Right lobe of liver (tissue), 6 donors: ENCODE data around the gene SH3BGRL2. TPM values are rescaled to one million over a fixed set of nuclear protein-coding genes. Genes with fewer than 3 reads are reported as not detected.
"Not testable (repeated sequence)": the region's sequence is repeated elsewhere in the genome, so short reads cannot be mapped to it uniquely, and the experiment has no call there.

Experiments
- ATAC-seq, 4 donors: fragments of 200-7000 bp; cut with Tn5 transposase; one replicate each; pipeline ENCODE4 v1.9.1; 2020; ENCODE audit warnings: mild to moderate bottlenecking in 4 of 4, moderate library complexity in 4 of 4
- DNase-seq, 3 donors: peaks; one replicate each; pipeline ENCODE4 v3.0.0-alpha.2; 2020
- H3K27ac ChIP-seq, 3 donors: fragments of 200-600 bp; one replicate each; pipeline ENCODE4 v1.8.0; 2022
- H3K27me3 ChIP-seq, 2 donors: fragments of 200-600 bp; one replicate each; pipeline ENCODE4 v1.8.0; 2022
- H3K36me3 ChIP-seq, 4 donors: fragments of 200-600 bp; sonication (generic) in 1 of 4; one replicate each; pipeline versions ENCODE4 v1.5.1 to v1.8.0; 2017 to 2022; ENCODE audit warnings: control low read depth in 1 of 4
- H3K4me1 ChIP-seq, 4 donors: fragments of 200-600 bp; sonication (generic) in 1 of 4; one replicate each; pipeline versions ENCODE4 v1.5.1 to v1.8.0; 2017 to 2022; ENCODE audit warnings: control low read depth in 1 of 4
- H3K4me3 ChIP-seq, 3 donors: fragments of 200-600 bp; one replicate each; pipeline ENCODE4 v1.8.0; 2022
- H3K9me3 ChIP-seq, 4 donors: fragments of 200-600 bp; sonication (generic) in 1 of 4; one replicate each; pipeline versions ENCODE4 v1.5.1 to v1.8.0; 2017 to 2022; ENCODE audit warnings: control low read depth in 1 of 4
- CTCF ChIP-seq, 4 donors: fragments of 200-600 bp in 3 of 4; fragments of 450-650 bp in 1 of 4; IDR thresholded peaks; one replicate each; pipeline versions ENCODE4 v1.5.1 to v1.8.0; 2016 to 2022; ENCODE audit warnings: antibody characterized with exemption in 4 of 4, mild to moderate bottlenecking in 2 of 4
- POLR2A ChIP-seq: fragments of 450-650 bp; IDR thresholded peaks from one replicate; pipeline ENCODE4 v1.6.1; 2017; ENCODE audit warnings: antibody characterized with exemption, mild to moderate bottlenecking
- WGBS: methylation state at CpG from one replicate; pipeline ENCODE4 v1.1.6; 2018; ENCODE audit warnings: low coverage, low lambda C conversion rate; ENCODE audit not compliant: insufficient coverage; ENCODE audit errors: missing lambda C conversion rate; 5-methylcytosine and 5-hydroxymethylcytosine counted together
- intact Hi-C, 2 donors: fragments of 100-400 bp; cut with DNase I; formaldehyde crosslinking; loops; one replicate each; pipeline versions ENCODE4 v1.11.2 to v1.14.1; 2022
- total RNA-seq, 6 experiments: library from RNA; depleted of rRNA in 2 of 6; stranded (reverse); fragments of >200 nt in 2 of 6; fragmentation: NEBNext Ultra II Directional in 3 of 6; extraction: Animal tissue kit (Norgen Biotek cat#: 25700) in 3 of 6; gene quantifications; one replicate each; pipeline versions ENCODE4 v1.1.0 to v1.2.4, GENCODE V29; 2016 to 2023
- donor health status: DM: no; HTN: yes; CAD: no.
- donor health status: DM: no; HTN: no; CAD: no.
- donor health status: DM: no; HTN: no; CAD: no.
- donor health status: DM: no; HTN: yes; CAD: no.
- donor health status: DM: no; HTN: yes; CAD: no.

The SH3BGRL2 gene
- total RNA-seq, 6 experiments from 2014 or later, result 15.0 to 66.0 (median 39.5) TPM

GRCh38 chr6:79733388-79733787 is 102.3 kb downstream of the SH3BGRL2 start:
- Histone ChIP-seq H3K27me3 (no peaks in the 10 kb centered on the region), H3K9me3 (no peaks in the 10 kb centered on the region), H3K36me3 (no peaks in the 10 kb centered on the region), H3K27ac (no peak overlapping the region), H3K4me1 (no peaks in the 10 kb centered on the region), H3K4me3 (no peak overlapping the region)
- no peak for TF ChIP-seq POLR2A
- no peak for TF ChIP-seq CTCF (IDR thresholded peaks at IDR 0.05)
- DNase-seq, result no peak
- intact Hi-C loops, result no loop called here
- no peak for ATAC-seq
- WGBS, result 87% methylated on average over 4 of the region's 4 CpGs

- Histone ChIP-seq H3K27ac (no peak overlapping the region), H3K4me3 (no peak overlapping the region), H3K4me1 (no peaks in the 10 kb centered on the region), H3K9me3 (no peaks in the 10 kb centered on the region), H3K27me3 (no peaks in the 10 kb centered on the region), H3K36me3 (no peaks in the 10 kb centered on the region)
- DNase-seq (no peak), ATAC-seq (no peak)
- TF ChIP-seq CTCF (IDR thresholded peaks at IDR 0.05) (no peak), POLR2A (no peak)
- intact Hi-C loops, result no loop called here
- WGBS, result 85% methylated on average over 4 of the region's 8 CpGs
Measured at GRCh38 chr6:79734374-79734773, 103.2 kb downstream of the SH3BGRL2 start.

GRCh38 chr6:79735183-79735582 is 104.1 kb downstream of the SH3BGRL2 start:
- H3K27ac ChIP-seq, result no peak overlapping the region
- no peaks in the 10 kb centered on the region for H3K27me3 ChIP-seq
- ATAC-seq (peak; percentile 50 to 69 (median 63)), DNase-seq (no peak)
- H3K9me3 ChIP-seq, result no peaks in the 10 kb centered on the region
- TF ChIP-seq CTCF (IDR thresholded peaks at IDR 0.05) (no peak), POLR2A (no peak)
- no peaks in the 10 kb centered on the region for H3K36me3 ChIP-seq
- WGBS, result 42% methylated on average over 5 of the region's 5 CpGs
- H3K4me3 ChIP-seq, result peak overlapping the region in 2 of 3 donors; percentile 4 to 36
- H3K4me1 ChIP-seq, result no peaks in the 10 kb centered on the region
- intact Hi-C loops, result no loop called here

- H3K4me3 ChIP-seq, result no peak overlapping the region
- 63% methylated on average over 8 of the region's 8 CpGs for WGBS
- DNase-seq (no peak), ATAC-seq (no peak)
- TF ChIP-seq CTCF (IDR thresholded peaks at IDR 0.05) (no peak), POLR2A (no peak)
- no peak overlapping the region for H3K27ac ChIP-seq
- intact Hi-C loops, result no loop called here
- no peaks in the 10 kb centered on the region for H3K36me3 ChIP-seq
- no peaks in the 10 kb centered on the region for H3K9me3 ChIP-seq
- H3K4me1 ChIP-seq, result no peaks in the 10 kb centered on the region
- H3K27me3 ChIP-seq, result no peaks in the 10 kb centered on the region
Measured at GRCh38 chr6:79737172-79737571, 106.0 kb downstream of the SH3BGRL2 start.

- ATAC-seq, result no peak
- intact Hi-C loops, result no loop called here
- H3K4me1 ChIP-seq, result no peaks in the 10 kb centered on the region
Measured at GRCh38 chr6:79742030-79742429, 110.9 kb downstream of the SH3BGRL2 start.

GRCh38 chr6:79745282-79745681 is 114.2 kb downstream of the SH3BGRL2 start:
- DNase-seq, H3K27ac ChIP-seq, intact Hi-C loops, H3K9me3 ChIP-seq, H3K4me1 ChIP-seq, H3K4me3 ChIP-seq, H3K27me3 ChIP-seq, ATAC-seq, H3K36me3 ChIP-seq: not testable (repeated sequence)
- 46% methylated on average over 2 of the region's 2 CpGs for WGBS

More at GRCh38 chr6:79742030-79742429, 110.9 kb downstream of the SH3BGRL2 start:
- Histone ChIP-seq H3K27ac (no peak overlapping the region), H3K27me3 (no peaks in the 10 kb centered on the region), H3K9me3 (no peaks in the 10 kb centered on the region), H3K36me3 (no peaks in the 10 kb centered on the region), H3K4me3 (no peak overlapping the region)
- 69% methylated on average over 2 of the region's 2 CpGs for WGBS
- no peak for DNase-seq
- no peak for TF ChIP-seq POLR2A
- no peak for TF ChIP-seq CTCF (IDR thresholded peaks at IDR 0.05)

- H3K36me3 ChIP-seq, H3K4me1 ChIP-seq, H3K27me3 ChIP-seq, H3K9me3 ChIP-seq, ATAC-seq, H3K27ac ChIP-seq, H3K4me3 ChIP-seq, intact Hi-C loops, DNase-seq: not testable (repeated sequence)
- WGBS, result 47% methylated on average over 3 of the region's 3 CpGs
Measured at GRCh38 chr6:79746325-79746724, 115.2 kb downstream of the SH3BGRL2 start.
